SK-N-SH (cell line): ENCODE data around the gene HOXD10.

Experiments
- CTCF ChIP-seq: fragments of 200-600 bp; sonication (generic); IDR thresholded peaks from 2 replicates; pipeline ENCODE4 v1.6.1; 2017; ENCODE audit warnings: antibody characterized with exemption, mild to moderate bottlenecking, moderate library complexity
- EP300 ChIP-seq, 2 experiments: IDR thresholded peaks; 2 replicates each; pipeline versions ENCODE4 v1.4.0 to v1.6.1; 2012; ENCODE audit warnings: borderline replicate concordance in 1 of 2, low read depth in 1 of 2, low read length in 1 of 2
- FOSL2 ChIP-seq: IDR thresholded peaks from 2 replicates; pipeline ENCODE4 v1.4.0; 2012; ENCODE audit warnings: low read depth, mild to moderate bottlenecking, moderate library complexity, borderline replicate concordance
- FOXM1 ChIP-seq: IDR thresholded peaks from 2 replicates; pipeline ENCODE4 v1.4.0; 2012; ENCODE audit warnings: low read depth, mild to moderate bottlenecking
- NFIC ChIP-seq: IDR thresholded peaks from 2 replicates; pipeline ENCODE4 v1.4.0; 2012; ENCODE audit warnings: borderline replicate concordance
- TAF1 ChIP-seq: IDR thresholded peaks from 2 replicates; pipeline ENCODE4 v1.6.1; 2012; ENCODE audit warnings: low read depth, mild to moderate bottlenecking, low read length, moderate library complexity, borderline replicate concordance
- YY1 ChIP-seq: IDR thresholded peaks from 2 replicates; pipeline ENCODE4 v1.4.0; 2012; ENCODE audit warnings: low read depth, mild to moderate bottlenecking

GRCh38 chr2:176079285-176079830 is 37.2 kb upstream of the HOXD10 start:
- no peak for TF ChIP-seq YY1
- TF ChIP-seq TAF1: no peak
- no peak for TF ChIP-seq EP300 (IDR thresholded peaks at IDR 0.05; ENCODE audit: borderline replicate concordance in 1 of 2, low read depth in 1 of 2, low read length in 1 of 2)
- TF ChIP-seq CTCF: no peak
- TF ChIP-seq NFIC: no peak
- no peak for TF ChIP-seq FOXM1
- no peak for TF ChIP-seq FOSL2
